ENCODE results near the gene ICA1L.
A peak's percentile ranks its signal among the peaks of the same experiment; 100 is the strongest.

Gene ICA1L

GRCh38 chr2:202778217-202778616 lies 93.3 kb downstream of the ICA1L start:
- Mint-ChIP-seq H3K36me3 (ENCODE audit: low read depth) (peaks cover 74% of the 10 kb centered on the region), H3K27ac (no peak overlapping the region), H3K9me3 (no peaks in the 10 kb centered on the region), H3K4me1 (ENCODE audit: low read depth) (peaks cover 28% of the 10 kb centered on the region), H3K4me3 (no peak overlapping the region), H3K27me3 (no peaks in the 10 kb centered on the region)
- DNase-seq = no peak

DNA sequence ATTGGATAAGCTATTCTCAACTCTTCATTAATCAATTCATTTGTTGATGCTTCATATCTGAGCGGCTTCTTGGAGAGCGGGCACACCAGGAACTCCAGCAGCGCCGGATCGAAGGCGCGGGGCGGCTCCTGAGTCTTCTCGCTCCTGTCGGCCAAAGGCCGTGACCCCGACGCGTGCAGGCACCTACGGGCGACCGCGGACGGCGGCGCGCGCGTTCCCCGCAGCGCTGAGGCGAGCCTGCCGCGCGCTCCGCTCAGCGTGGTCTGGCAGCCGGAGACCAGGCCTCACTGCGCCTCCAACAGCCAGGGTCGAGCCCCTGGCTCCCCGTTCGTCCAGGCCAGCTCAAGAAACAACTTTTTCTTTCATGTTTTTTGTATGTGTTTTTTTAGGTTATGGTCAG lies 97.5 kb downstream of the ICA1L start:
- no peak for DNase-seq
- Mint-ChIP-seq H3K4me1 (ENCODE audit: low read depth) (peaks cover 16% of the 10 kb centered on the region), H3K4me3 (no peak overlapping the region), H3K9me3 (no peaks in the 10 kb centered on the region), H3K36me3 (ENCODE audit: low read depth) (peaks cover 68% of the 10 kb centered on the region), H3K27me3 (no peaks in the 10 kb centered on the region), H3K27ac (no peak overlapping the region)

DNA sequence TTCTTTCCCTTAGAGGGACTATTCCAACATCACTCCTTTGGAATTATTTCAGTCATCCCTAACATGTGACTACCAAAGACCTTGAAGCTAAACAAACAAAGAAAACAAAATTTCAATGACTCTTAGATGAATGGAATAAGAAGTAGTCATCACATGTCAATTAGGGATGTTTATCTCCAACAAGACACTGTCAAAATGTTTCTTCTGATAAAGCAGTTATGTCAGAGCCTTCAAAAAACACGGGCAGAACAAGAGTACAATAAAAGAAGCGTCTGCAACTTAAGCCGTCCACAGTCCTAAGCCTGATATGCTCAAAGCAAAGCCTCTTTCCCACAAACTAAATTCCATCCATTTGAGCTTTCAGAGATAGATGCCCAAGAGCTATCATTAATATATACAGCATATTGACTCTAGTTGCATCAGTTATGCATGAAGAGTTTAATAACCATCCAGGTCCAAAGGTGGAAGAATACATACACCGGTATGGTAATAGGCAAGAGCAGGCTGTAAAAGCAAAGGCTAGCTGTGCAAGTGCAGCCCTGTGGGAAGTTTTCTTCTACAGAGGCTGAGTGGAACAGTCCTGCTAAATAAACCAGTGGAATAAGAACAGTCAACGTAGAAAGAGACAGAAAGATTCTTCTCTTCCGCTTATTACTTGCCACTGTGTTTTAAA lies 98.1 kb downstream of the ICA1L start:
- peaks cover 61% of the 10 kb centered on the region for H3K36me3 Mint-ChIP-seq (ENCODE audit: low read depth)
- H3K27me3 Mint-ChIP-seq = no peaks in the 10 kb centered on the region
- no peak overlapping the region for H3K27ac Mint-ChIP-seq

GRCh38 chr2:202771741-202772460 lies 99.7 kb downstream of the ICA1L start:
- DNase-seq = no peak
- H3K27ac Mint-ChIP-seq = no peak overlapping the region
- peaks cover 51% of the 10 kb centered on the region for H3K36me3 Mint-ChIP-seq (ENCODE audit: low read depth)
- H3K4me1 Mint-ChIP-seq (ENCODE audit: low read depth) = peaks cover 21% of the 10 kb centered on the region
- H3K4me3 Mint-ChIP-seq = no peak overlapping the region
- H3K27me3 Mint-ChIP-seq = no peaks in the 10 kb centered on the region
- H3K9me3 Mint-ChIP-seq = no peaks in the 10 kb centered on the region

More for the DNA sequence above, 98.1 kb downstream of the ICA1L start:
- no peaks in the 10 kb centered on the region for H3K9me3 Mint-ChIP-seq
- H3K4me3 Mint-ChIP-seq = no peak overlapping the region
- peaks cover 12% of the 10 kb centered on the region for H3K4me1 Mint-ChIP-seq (ENCODE audit: low read depth)
- no peak for DNase-seq

- Mint-ChIP-seq H3K27me3 (no peaks in the 10 kb centered on the region), H3K9me3 (no peaks in the 10 kb centered on the region), H3K36me3 (ENCODE audit: low read depth) (peaks cover 51% of the 10 kb centered on the region), H3K27ac (no peak overlapping the region), H3K4me1 (ENCODE audit: low read depth) (peaks cover 27% of the 10 kb centered on the region), H3K4me3 (no peak overlapping the region)
- no peak for DNase-seq
Measured at GRCh38 chr2:202771336-202771735, 100.2 kb downstream of the ICA1L start.

GRCh38 chr2:202769201-202769600 lies 102.4 kb downstream of the ICA1L start:
- Mint-ChIP-seq H3K4me3 (no peak overlapping the region), H3K36me3 (ENCODE audit: low read depth) (peaks cover 53% of the 10 kb centered on the region), H3K4me1 (ENCODE audit: low read depth) (peaks cover 37% of the 10 kb centered on the region), H3K27me3 (no peaks in the 10 kb centered on the region), H3K27ac (no peak overlapping the region), H3K9me3 (no peaks in the 10 kb centered on the region)
- no peak for DNase-seq

DNA sequence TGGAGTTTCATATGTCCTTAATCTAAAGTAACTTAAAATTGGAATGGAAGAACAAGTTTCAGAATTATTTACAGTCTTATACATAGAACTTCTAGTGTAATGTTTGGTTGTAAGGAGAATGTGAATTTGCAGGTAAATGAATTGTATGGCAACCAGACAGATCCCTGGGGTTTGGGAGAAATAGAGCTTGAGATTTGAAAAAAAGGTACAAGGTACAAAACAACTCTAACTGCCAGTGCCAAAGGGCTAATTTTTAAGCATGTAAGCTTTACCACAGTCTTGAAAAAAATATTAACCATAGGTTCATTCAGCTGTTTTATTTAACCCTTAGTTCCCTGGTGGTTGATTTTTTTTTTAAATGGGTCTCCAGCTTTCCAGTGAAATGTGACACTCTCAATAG lies 103.3 kb downstream of the ICA1L start:
- Mint-ChIP-seq H3K27me3 (no peaks in the 10 kb centered on the region), H3K4me3 (no peak overlapping the region), H3K36me3 (ENCODE audit: low read depth) (peaks cover 53% of the 10 kb centered on the region), H3K27ac (peak overlapping the region; percentile 37), H3K4me1 (ENCODE audit: low read depth) (peaks cover 46% of the 10 kb centered on the region), H3K9me3 (no peaks in the 10 kb centered on the region)
- DNase-seq = no peak

GRCh38 chr2:202765436-202765835 lies 106.1 kb downstream of the ICA1L start:
- DNase-seq = no peak
- peaks cover 70% of the 10 kb centered on the region for H3K4me1 Mint-ChIP-seq (ENCODE audit: low read depth)
- H3K27ac Mint-ChIP-seq = peak overlapping the region; percentile 71
- H3K27me3 Mint-ChIP-seq = no peaks in the 10 kb centered on the region
- no peaks in the 10 kb centered on the region for H3K9me3 Mint-ChIP-seq
- H3K4me3 Mint-ChIP-seq = no peak overlapping the region
- H3K36me3 Mint-ChIP-seq (ENCODE audit: low read depth) = peaks cover 52% of the 10 kb centered on the region

GRCh38 chr2:202764991-202765390 lies 106.6 kb downstream of the ICA1L start:
- Mint-ChIP-seq H3K36me3 (ENCODE audit: low read depth) (peaks cover 56% of the 10 kb centered on the region), H3K4me1 (ENCODE audit: low read depth) (peaks cover 73% of the 10 kb centered on the region), H3K27me3 (no peaks in the 10 kb centered on the region), H3K4me3 (no peak overlapping the region), H3K27ac (no peak overlapping the region), H3K9me3 (no peaks in the 10 kb centered on the region)
- DNase-seq = no peak

GRCh38 chr2:202763916-202764315 lies 107.7 kb downstream of the ICA1L start:
- DNase-seq = no peak
- peaks cover 62% of the 10 kb centered on the region for H3K36me3 Mint-ChIP-seq (ENCODE audit: low read depth)
- no peak overlapping the region for H3K4me3 Mint-ChIP-seq
- peaks cover 68% of the 10 kb centered on the region for H3K4me1 Mint-ChIP-seq (ENCODE audit: low read depth)
- H3K27me3 Mint-ChIP-seq = no peaks in the 10 kb centered on the region
- peak overlapping the region; percentile 92 for H3K27ac Mint-ChIP-seq
- H3K9me3 Mint-ChIP-seq = no peaks in the 10 kb centered on the region

- H3K27me3 Mint-ChIP-seq = no peaks in the 10 kb centered on the region
- peak overlapping the region; percentile 92 for H3K27ac Mint-ChIP-seq
- peaks cover 72% of the 10 kb centered on the region for H3K36me3 Mint-ChIP-seq (ENCODE audit: low read depth)
- peaks cover 64% of the 10 kb centered on the region for H3K4me1 Mint-ChIP-seq (ENCODE audit: low read depth)
- no peak for DNase-seq
- peak overlapping the region; percentile 70 for H3K4me3 Mint-ChIP-seq
- H3K9me3 Mint-ChIP-seq = no peaks in the 10 kb centered on the region
Measured at GRCh38 chr2:202762556-202762955, 109.0 kb downstream of the ICA1L start.

- H3K9me3 Mint-ChIP-seq = no peaks in the 10 kb centered on the region
- peaks cover 58% of the 10 kb centered on the region for H3K4me1 Mint-ChIP-seq (ENCODE audit: low read depth)
- H3K27ac Mint-ChIP-seq = peak overlapping the region; percentile 84
- H3K36me3 Mint-ChIP-seq (ENCODE audit: low read depth) = peaks cover 79% of the 10 kb centered on the region
- no peak for DNase-seq
- no peaks in the 10 kb centered on the region for H3K27me3 Mint-ChIP-seq
- no peak overlapping the region for H3K4me3 Mint-ChIP-seq
Measured at GRCh38 chr2:202760848-202761247, 110.7 kb downstream of the ICA1L start.

DNA sequence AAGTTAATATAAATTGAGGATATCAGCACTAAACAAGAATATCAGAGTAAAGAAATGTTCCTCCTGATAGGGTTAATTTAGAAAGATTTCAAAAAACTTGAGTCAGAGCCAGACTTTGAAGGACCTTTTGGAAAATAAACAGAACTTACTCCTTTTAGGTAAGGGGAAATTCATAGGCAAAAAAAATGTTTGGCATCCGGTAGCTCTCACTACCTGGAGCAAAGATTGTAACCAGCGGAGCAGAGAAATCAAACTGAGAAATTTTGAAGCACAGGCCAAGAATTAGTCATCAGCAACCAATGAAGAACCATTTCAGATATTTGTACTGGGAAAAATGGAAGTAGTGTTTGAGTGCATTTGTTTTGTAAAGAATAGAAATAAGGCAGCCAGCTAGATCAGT lies 113.0 kb downstream of the ICA1L start:
- DNase-seq = no peak
- peaks cover 73% of the 10 kb centered on the region for H3K36me3 Mint-ChIP-seq (ENCODE audit: low read depth)
- peaks cover 57% of the 10 kb centered on the region for H3K4me1 Mint-ChIP-seq (ENCODE audit: low read depth)
- H3K27ac Mint-ChIP-seq = peak overlapping the region; percentile 48
- H3K27me3 Mint-ChIP-seq = no peaks in the 10 kb centered on the region
- H3K9me3 Mint-ChIP-seq = peaks cover 6% of the 10 kb centered on the region
- no peak overlapping the region for H3K4me3 Mint-ChIP-seq

DNA sequence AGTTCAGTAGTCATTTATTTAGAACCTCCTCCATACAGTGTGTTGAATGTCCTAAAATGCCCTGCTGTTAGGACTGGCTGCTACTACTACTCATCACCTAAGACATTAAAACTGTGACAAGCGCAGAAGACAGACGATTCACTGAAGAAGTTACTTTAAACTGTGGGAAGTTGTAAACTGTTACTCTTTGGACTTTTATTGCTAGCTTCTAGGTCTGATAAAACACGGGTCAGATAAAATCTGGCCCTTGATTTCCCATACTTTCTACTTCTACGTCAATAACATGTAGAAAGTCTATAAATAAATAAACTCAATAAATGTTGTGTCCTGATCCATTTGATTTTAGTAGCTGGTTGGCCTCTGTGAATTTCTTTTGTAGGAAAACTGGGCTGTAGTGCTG lies 113.4 kb downstream of the ICA1L start:
- peaks cover 10% of the 10 kb centered on the region for H3K9me3 Mint-ChIP-seq
- peaks cover 57% of the 10 kb centered on the region for H3K4me1 Mint-ChIP-seq (ENCODE audit: low read depth)
- no peak overlapping the region for H3K4me3 Mint-ChIP-seq
- no peak for DNase-seq
- peaks cover 76% of the 10 kb centered on the region for H3K36me3 Mint-ChIP-seq (ENCODE audit: low read depth)
- peak overlapping the region; percentile 4 for H3K27ac Mint-ChIP-seq
- H3K27me3 Mint-ChIP-seq = no peaks in the 10 kb centered on the region

GRCh38 chr2:202757339-202757738 lies 114.2 kb downstream of the ICA1L start:
- Mint-ChIP-seq H3K27ac (peak overlapping the region; percentile 4), H3K36me3 (ENCODE audit: low read depth) (peaks cover 75% of the 10 kb centered on the region), H3K4me1 (ENCODE audit: low read depth) (peaks cover 54% of the 10 kb centered on the region)

More at GRCh38 chr2:202757339-202757738, 114.2 kb downstream of the ICA1L start:
- no peak for DNase-seq
- H3K9me3 Mint-ChIP-seq = peaks cover 11% of the 10 kb centered on the region
- H3K4me3 Mint-ChIP-seq = no peak overlapping the region
- no peaks in the 10 kb centered on the region for H3K27me3 Mint-ChIP-seq

All from activated T-cell treated with anti-CD3 and anti-CD28 coated beads, Interleukin-2, amount 50 U/mL, for 24 hours (primary cell).